ENCODE results near the gene GCN1.
A peak's percentile ranks its signal among the peaks of the same experiment; 100 is the strongest.
"Not testable (repeated sequence)": the region's sequence is repeated elsewhere in the genome, so short reads cannot be mapped to it uniquely, and the experiment has no call there.

GCN1 gene

GRCh38 chr12:120194534-120195395 lies at the start of gene GCN1:
Gene GCN1, minus strand, starts transcription at chr12:120194715. Its CDS starts 18 bp downstream, at chr12:120194697.
- peak; percentile 87 for DNase-seq

GRCh38 chr12:120242971-120243699 lies 48.6 kb upstream of the GCN1 start:
- DNase-seq: no peak

- no peak for DNase-seq
These were observed 47.8 kb upstream of the GCN1 start for GRCh38 chr12:120242275-120242799.

GRCh38 chr12:120241561-120242274 lies 47.2 kb upstream of the GCN1 start:
- DNase-seq: no peak

GRCh38 chr12:120240495-120240833 lies 45.9 kb upstream of the GCN1 start:
- no peak for DNase-seq

- no peak for DNase-seq
These were observed 45.4 kb upstream of the GCN1 start for GRCh38 chr12:120239776-120240494.

- DNase-seq: no peak
These were observed 44.4 kb upstream of the GCN1 start for GRCh38 chr12:120238839-120239445.

- DNase-seq: no peak
These were observed 43.7 kb upstream of the GCN1 start for GRCh38 chr12:120238217-120238616.

- no peak for DNase-seq
These were observed 43.1 kb upstream of the GCN1 start for GRCh38 chr12:120237360-120238171.

- not testable (repeated sequence) for DNase-seq
These were observed 42.3 kb upstream of the GCN1 start for GRCh38 chr12:120236809-120237208.

- DNase-seq: no peak
These were observed 41.1 kb upstream of the GCN1 start for GRCh38 chr12:120235369-120236323.

GRCh38 chr12:120234643-120235368 lies 40.3 kb upstream of the GCN1 start:
- no peak for DNase-seq

- DNase-seq: peak; percentile 74
These were observed 36.9 kb upstream of the GCN1 start for GRCh38 chr12:120231316-120232011.

- no peak for DNase-seq
These were observed 36.4 kb upstream of the GCN1 start for GRCh38 chr12:120230974-120231315.

GRCh38 chr12:120230326-120230973 lies 35.9 kb upstream of the GCN1 start:
- DNase-seq: no peak

- no peak for DNase-seq
These were observed 35.2 kb upstream of the GCN1 start for GRCh38 chr12:120229487-120230325.

- no peak for DNase-seq
These were observed 34.6 kb upstream of the GCN1 start for GRCh38 chr12:120229071-120229486.
